ENCODE measurements around the gene SST. TPM values are rescaled to one million over a fixed set of nuclear protein-coding genes. Genes with fewer than 3 reads are reported as not detected.
A peak's percentile ranks its signal among the peaks of the same experiment; 100 is the strongest.

Gene SST
- total and polyA plus RNA-seq, 2 of the 13 experiments (the other 11 are each of a cell fraction or from before 2014, with no cell fraction given) = not detected

- no peak for TF ChIP-seq AGO1 (IDR thresholded peaks at IDR 0.05; ENCODE audit: low read depth, low read length, poor library complexity, severe bottlenecking)
- TF ChIP-seq ZBTB37 (CRISPR knock-in tag; IDR thresholded peaks at IDR 0.05) = peak; percentile 72; the same call in 1 of the 2 replicates
- TF ChIP-seq NR2F1 (CRISPR knock-in tag; IDR thresholded peaks at IDR 0.05) = peak in 1 of 2 experiments; percentile 66; a peak in 2 of 4 replicates
- no peak for TF ChIP-seq ZNF121 (CRISPR knock-in tag; IDR thresholded peaks at IDR 0.05)
- peak; percentile 96 for TF ChIP-seq ZNF441 (CRISPR knock-in tag; IDR thresholded peaks at IDR 0.05; ENCODE audit: borderline replicate concordance)
- no peak for TF ChIP-seq RBFOX2 (IDR thresholded peaks at IDR 0.05; ENCODE audit: low read depth, low read length)
- TF ChIP-seq MYPOP (CRISPR knock-in tag; IDR thresholded peaks at IDR 0.05) = 0 out of 2 replicates have a peak, but pooled peaks have one; percentile 60
- TF ChIP-seq NAIF1 (CRISPR knock-in tag; IDR thresholded peaks at IDR 0.05; ENCODE audit: borderline replicate concordance) = no peak; the same call in 1 of the 2 replicates
- TF ChIP-seq RORA (CRISPR knock-in tag; IDR thresholded peaks at IDR 0.05) = 0 out of 2 replicates have a peak, but pooled peaks have one; percentile 38
- TF ChIP-seq ZNF263 (CRISPR knock-in tag; IDR thresholded peaks at IDR 0.05) = peak; percentile 82
- peak; percentile 99 for TF ChIP-seq ZNF83 (CRISPR knock-in tag; IDR thresholded peaks at IDR 0.05; ENCODE audit: borderline replicate concordance)
- TF ChIP-seq MEIS2 (CRISPR knock-in tag; IDR thresholded peaks at IDR 0.05) = peak; percentile 98
- no peak for TF ChIP-seq CHD4 (IDR thresholded peaks at IDR 0.05; ENCODE audit: borderline replicate concordance, low read length)
- TF ChIP-seq TEAD3 (CRISPR knock-in tag; optimal IDR thresholded peaks at IDR 0.05; ENCODE audit: borderline replicate concordance) = peak; percentile 79
- TF ChIP-seq HOXA3 (CRISPR knock-in tag; IDR thresholded peaks at IDR 0.05) = peak; percentile 80
- peak; percentile 96 for TF ChIP-seq HMG20B (CRISPR knock-in tag; conservative IDR thresholded peaks at IDR 0.05)
- TF ChIP-seq RFXAP (CRISPR knock-in tag; IDR thresholded peaks at IDR 0.05; ENCODE audit: borderline replicate concordance) = peak; percentile 80
- TF ChIP-seq ZSCAN21 (CRISPR knock-in tag; IDR thresholded peaks at IDR 0.05; ENCODE audit: borderline replicate concordance) = peak; percentile 81
- peak; percentile 98 for TF ChIP-seq HOXA5 (CRISPR knock-in tag; IDR thresholded peaks at IDR 0.05)
- peak; percentile 91 for TF ChIP-seq CBX5 (CRISPR knock-in tag; IDR thresholded peaks at IDR 0.05; ENCODE audit: borderline replicate concordance)
- TF ChIP-seq ESRRA (CRISPR knock-in tag; IDR thresholded peaks at IDR 0.05; ENCODE audit: low read depth) = no peak
- TF ChIP-seq ZNF709 (CRISPR knock-in tag; IDR thresholded peaks at IDR 0.05) = peak; percentile 95
- peak; percentile 59; the same call in 1 of the 2 replicates for TF ChIP-seq SPEN (CRISPR knock-in tag; IDR thresholded peaks at IDR 0.05; ENCODE audit: low read depth)
- TF ChIP-seq DR1 (CRISPR knock-in tag; IDR thresholded peaks at IDR 0.05) = peak; percentile 60
- no peak for TF ChIP-seq CEBPG (CRISPR knock-in tag; IDR thresholded peaks at IDR 0.05)
- TF ChIP-seq ZHX1 (CRISPR knock-in tag; IDR thresholded peaks at IDR 0.05; ENCODE audit: low read depth) = peak; percentile 88
Observed at GRCh38 chr3:187669675-187670504, at the start of gene SST (continued).

Measured in HepG2 (cell line).